NCI-H510A treated with DMSO at 0.1 percent for 48 hours (cell line): ENCODE measurements around the gene ALG1.
"Not testable (repeated sequence)": the region's sequence is repeated elsewhere in the genome, so short reads cannot be mapped to it uniquely, and the experiment has no call there.

ENCODE experiments used
- DNase-seq: peaks from one replicate; lab custom pipeline; 2025; lab: John Stamatoyannopoulos, UW

ALG1 gene

GRCh38 chr16:5071681-5072333, at the start of gene ALG1:
Gene ALG1 (plus strand): TSS chr16:5071843. CDS start chr16:5071850, 7 bp downstream.
- peak; percentile 51 for DNase-seq

GRCh38 chr16:5022521-5022920, 49.1 kb upstream of the ALG1 start:
- no peak for DNase-seq

- peak; percentile 49 for DNase-seq
Measured at GRCh38 chr16:5024632-5025031, 47.0 kb upstream of the ALG1 start.

- peak; percentile 41 for DNase-seq
Measured at GRCh38 chr16:5025171-5025632, 46.4 kb upstream of the ALG1 start.

GRCh38 chr16:5026664-5027063, 45.0 kb upstream of the ALG1 start:
- DNase-seq, result no peak

GRCh38 chr16:5027086-5027485, 44.6 kb upstream of the ALG1 start:
- no peak for DNase-seq

GRCh38 chr16:5027575-5028235, 43.9 kb upstream of the ALG1 start:
- no peak for DNase-seq

GRCh38 chr16:5028950-5029475, 42.6 kb upstream of the ALG1 start:
- no peak for DNase-seq

- DNase-seq, result no peak
Measured at GRCh38 chr16:5030251-5030870, 41.3 kb upstream of the ALG1 start.

GRCh38 chr16:5031601-5032000, 40.0 kb upstream of the ALG1 start:
- DNase-seq, result no peak

GRCh38 chr16:5032748-5033167, 38.9 kb upstream of the ALG1 start:
- DNase-seq, result no peak

- DNase-seq, result peak; percentile 49
Measured at GRCh38 chr16:5033256-5034166, 38.1 kb upstream of the ALG1 start, which contains the start of gene NAGPA. Gene NAGPA (minus strand): TSS chr16:5033935. CDS start chr16:5033914, 21 bp downstream.

GRCh38 chr16:5034167-5034523, 37.5 kb upstream of the ALG1 start:
- DNase-seq, result no peak

- DNase-seq, result no peak
Measured at GRCh38 chr16:5035909-5036227, 35.8 kb upstream of the ALG1 start.

GRCh38 chr16:5036228-5037156, 35.2 kb upstream of the ALG1 start:
- no peak for DNase-seq

- no peak for DNase-seq
Measured at GRCh38 chr16:5040451-5040850, 31.2 kb upstream of the ALG1 start.

- no peak for DNase-seq
Measured at GRCh38 chr16:5041600-5042133, 30.0 kb upstream of the ALG1 start.

- DNase-seq, result peak; percentile 27
Measured at GRCh38 chr16:5042574-5043171, 29.0 kb upstream of the ALG1 start.

- DNase-seq, result no peak
Measured at GRCh38 chr16:5044011-5044540, 27.6 kb upstream of the ALG1 start.

GRCh38 chr16:5044581-5044980, 27.1 kb upstream of the ALG1 start:
- DNase-seq, result not testable (repeated sequence)
